ENCODE data around the gene PTPN1.

- TF ChIP-seq CTCF (IDR thresholded peaks at IDR 0.05) (no peak), ZFX (IDR thresholded peaks at IDR 0.05; ENCODE audit: borderline replicate concordance) (no peak)
These were observed 63.9 kb downstream of the PTPN1 start for GRCh38 chr20:50574108-50574507.

Measured in 22Rv1 (cell line).